Measurements from ENCODE around the gene OSBPL10. TPM values are rescaled to one million over a fixed set of nuclear protein-coding genes. Genes with fewer than 3 reads are reported as not detected.
"Not testable (repeated sequence)": the region's sequence is repeated elsewhere in the genome, so short reads cannot be mapped to it uniquely, and the experiment has no call there.

The OSBPL10 gene
- total and polyA plus RNA-seq, 2 experiments from 2014 or later, result 2.4 to 8.1 TPM

- no peaks in the 10 kb centered on the region for H4K20me1 ChIP-seq (ENCODE audit: insufficient read depth)
- H3K9ac ChIP-seq, result no peak overlapping the region
- no peaks in the 10 kb centered on the region for H3K9me2 ChIP-seq (ENCODE audit: insufficient read depth)
- H3K4me2 ChIP-seq (ENCODE audit: unreplicated experiment), result no peak overlapping the region
- no peaks in the 10 kb centered on the region for H3K27me3 ChIP-seq (replicated peaks; ENCODE audit: insufficient read depth)
- in situ Hi-C loops (cut with MboI), result no loop called here
- TF ChIP-seq EZH2 (IDR thresholded peaks at IDR 0.05; ENCODE audit: insufficient read depth, poor library complexity, severe bottlenecking) (no peak), EZH2phosphoT487 (IDR thresholded peaks at IDR 0.05; ENCODE audit: insufficient read depth, low read depth) (no peak)
- H3K27ac ChIP-seq, result no peak overlapping the region
- H3K36me3 ChIP-seq (ENCODE audit: low read depth), result no peaks in the 10 kb centered on the region
- H3K79me2 ChIP-seq (ENCODE audit: insufficient read depth), result no peaks in the 10 kb centered on the region
- H2AFZ ChIP-seq, result no peak overlapping the region
- H3F3A ChIP-seq (ENCODE audit: insufficient read depth), result no peaks in the 10 kb centered on the region
- 91 to 93% methylated on average over 5 of the region's 5 CpGs for WGBS, 2 experiments (ENCODE audit: low coverage in 1 of 2, low lambda C conversion rate in 2 of 2, missing lambda C conversion rate in 2 of 2)
- no peaks in the 10 kb centered on the region for H3K9me3 ChIP-seq (ENCODE audit: low read depth)
- no peaks in the 10 kb centered on the region for H3K4me1 ChIP-seq (ENCODE audit: insufficient read depth)
- DNase-seq, result no peak
- no peak overlapping the region for H3K4me3 ChIP-seq
Measured at GRCh38 chr3:31693346-31693745, 287.7 kb downstream of the OSBPL10 start.

- in situ Hi-C loops (cut with MboI), result no loop called here
- no peaks in the 10 kb centered on the region for H3K36me3 ChIP-seq (ENCODE audit: low read depth)
- H3K4me2 ChIP-seq (ENCODE audit: unreplicated experiment), result no peak overlapping the region
- H3K9ac ChIP-seq, result no peak overlapping the region
- H3K79me2 ChIP-seq (ENCODE audit: insufficient read depth), result no peaks in the 10 kb centered on the region
- no peaks in the 10 kb centered on the region for H3K9me3 ChIP-seq (ENCODE audit: low read depth)
- H3K27me3 ChIP-seq (replicated peaks; ENCODE audit: insufficient read depth), result no peaks in the 10 kb centered on the region
- no peak overlapping the region for H2AFZ ChIP-seq
- WGBS, 2 experiments (ENCODE audit: low coverage in 1 of 2, low lambda C conversion rate in 2 of 2, missing lambda C conversion rate in 2 of 2), result 69 to 77% methylated on average over 5 of the region's 5 CpGs
- no peaks in the 10 kb centered on the region for H3F3A ChIP-seq (ENCODE audit: insufficient read depth)
- H3K4me3 ChIP-seq, result no peak overlapping the region
- H4K20me1 ChIP-seq (ENCODE audit: insufficient read depth), result no peaks in the 10 kb centered on the region
- no peak overlapping the region for H3K27ac ChIP-seq
- H3K4me1 ChIP-seq (ENCODE audit: insufficient read depth), result no peaks in the 10 kb centered on the region
- TF ChIP-seq EZH2 (IDR thresholded peaks at IDR 0.05; ENCODE audit: insufficient read depth, poor library complexity, severe bottlenecking) (no peak), EZH2phosphoT487 (IDR thresholded peaks at IDR 0.05; ENCODE audit: insufficient read depth, low read depth) (no peak)
- H3K9me2 ChIP-seq (ENCODE audit: insufficient read depth), result no peaks in the 10 kb centered on the region
- DNase-seq, result no peak
Measured at GRCh38 chr3:31692751-31693150, 288.3 kb downstream of the OSBPL10 start.

DNA sequence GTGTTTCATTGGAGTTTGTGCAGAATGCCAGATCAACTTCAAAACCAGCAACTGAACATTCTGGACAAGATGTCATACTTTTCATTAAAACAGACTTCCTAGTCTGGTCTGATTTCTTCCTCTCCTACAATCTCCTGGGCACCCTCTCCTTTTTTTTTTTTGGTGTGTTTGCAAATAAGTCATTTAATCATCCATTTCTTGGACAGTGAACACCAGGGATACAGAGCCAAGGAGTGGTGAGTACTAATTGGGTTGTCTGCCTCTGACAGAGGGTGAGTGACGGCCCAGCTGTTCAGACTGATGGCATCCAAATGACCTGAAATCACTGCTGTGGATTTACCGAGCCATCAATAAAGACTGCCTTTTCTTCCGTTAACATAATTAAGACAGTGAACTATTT, 290.3 kb downstream of the OSBPL10 start:
- no peak overlapping the region for H3K4me3 ChIP-seq
- no peaks in the 10 kb centered on the region for H4K20me1 ChIP-seq (ENCODE audit: insufficient read depth)
- no peak for TF ChIP-seq EZH2phosphoT487 (IDR thresholded peaks at IDR 0.05; ENCODE audit: insufficient read depth, low read depth)
- TF ChIP-seq EZH2 (IDR thresholded peaks at IDR 0.05; ENCODE audit: insufficient read depth, poor library complexity, severe bottlenecking), result no peak
- in situ Hi-C loops (cut with MboI), result no loop called here
- H3K9me2 ChIP-seq (ENCODE audit: insufficient read depth), result no peaks in the 10 kb centered on the region
- H3K79me2 ChIP-seq (ENCODE audit: insufficient read depth), result no peaks in the 10 kb centered on the region
- H3K27ac ChIP-seq, result no peak overlapping the region
- 58 to 59% methylated on average over 3 of the region's 3 CpGs for WGBS, 2 experiments (ENCODE audit: low coverage in 1 of 2, low lambda C conversion rate in 2 of 2, missing lambda C conversion rate in 2 of 2)
- H3K27me3 ChIP-seq (replicated peaks; ENCODE audit: insufficient read depth), result no peaks in the 10 kb centered on the region
- H3K9ac ChIP-seq, result no peak overlapping the region
- no peaks in the 10 kb centered on the region for H3F3A ChIP-seq (ENCODE audit: insufficient read depth)
- no peaks in the 10 kb centered on the region for H3K36me3 ChIP-seq (ENCODE audit: low read depth)
- no peaks in the 10 kb centered on the region for H3K4me1 ChIP-seq (ENCODE audit: insufficient read depth)
- H3K4me2 ChIP-seq (ENCODE audit: unreplicated experiment), result no peak overlapping the region
- no peak for DNase-seq
- no peaks in the 10 kb centered on the region for H3K9me3 ChIP-seq (ENCODE audit: low read depth)
- H2AFZ ChIP-seq, result no peak overlapping the region

- H4K20me1 ChIP-seq (ENCODE audit: insufficient read depth); H3F3A ChIP-seq (ENCODE audit: insufficient read depth); H2AFZ ChIP-seq; H3K9ac ChIP-seq; H3K27me3 ChIP-seq (replicated peaks; ENCODE audit: insufficient read depth); H3K4me2 ChIP-seq (ENCODE audit: unreplicated experiment); H3K79me2 ChIP-seq (ENCODE audit: insufficient read depth); H3K9me3 ChIP-seq (ENCODE audit: low read depth); DNase-seq; H3K4me1 ChIP-seq (ENCODE audit: insufficient read depth); H3K27ac ChIP-seq; H3K36me3 ChIP-seq (ENCODE audit: low read depth); H3K9me2 ChIP-seq (ENCODE audit: insufficient read depth); in situ Hi-C loops (cut with MboI); H3K4me3 ChIP-seq: not testable (repeated sequence)
- WGBS, 2 experiments (ENCODE audit: low coverage in 1 of 2, low lambda C conversion rate in 2 of 2, missing lambda C conversion rate in 2 of 2), result 85 to 94% methylated on average over 4 of the region's 4 CpGs
Measured at GRCh38 chr3:31689523-31689922, 291.5 kb downstream of the OSBPL10 start.

DNA sequence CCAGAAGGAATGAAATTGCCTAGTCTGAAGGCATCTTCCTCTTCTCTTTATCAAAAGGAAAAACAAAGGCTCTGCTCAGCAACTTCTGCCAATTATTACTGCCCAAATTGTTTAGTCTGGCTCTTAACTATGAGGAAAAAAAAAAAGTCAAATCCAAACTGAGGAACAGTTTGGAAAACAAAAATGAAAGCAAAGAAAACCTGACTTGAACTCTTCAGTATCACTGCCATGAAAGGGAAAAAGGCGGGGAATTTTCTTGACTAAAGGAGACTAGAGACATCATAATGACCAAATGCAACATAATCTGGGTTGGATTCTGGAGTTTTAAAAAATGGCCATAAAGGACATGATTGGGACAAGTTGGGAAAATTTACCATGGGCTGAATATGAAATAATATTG, 292.1 kb downstream of the OSBPL10 start:
- in situ Hi-C loops (cut with MboI), result no loop called here
- Histone ChIP-seq H3K4me2 (ENCODE audit: unreplicated experiment) (no peak overlapping the region), H3K27me3 (replicated peaks; ENCODE audit: insufficient read depth) (no peaks in the 10 kb centered on the region), H3K9me2 (ENCODE audit: insufficient read depth) (no peaks in the 10 kb centered on the region), H3K4me3 (no peak overlapping the region), H3K9ac (no peak overlapping the region), H3K36me3 (ENCODE audit: low read depth) (no peaks in the 10 kb centered on the region), H3K79me2 (ENCODE audit: insufficient read depth) (no peaks in the 10 kb centered on the region), H4K20me1 (ENCODE audit: insufficient read depth) (no peaks in the 10 kb centered on the region), H3F3A (ENCODE audit: insufficient read depth) (no peaks in the 10 kb centered on the region), H2AFZ (no peak overlapping the region), H3K27ac (no peak overlapping the region), H3K4me1 (ENCODE audit: insufficient read depth) (no peaks in the 10 kb centered on the region), H3K9me3 (ENCODE audit: low read depth) (no peaks in the 10 kb centered on the region)
- DNase-seq, result no peak
- WGBS, 2 experiments (ENCODE audit: low coverage in 1 of 2, low lambda C conversion rate in 2 of 2, missing lambda C conversion rate in 2 of 2), result 21 to 41% methylated on average over 1 of the region's 1 CpG
- TF ChIP-seq EZH2phosphoT487 (IDR thresholded peaks at IDR 0.05; ENCODE audit: insufficient read depth, low read depth), result no peak

Data from GM23248 (cell line).